DOHH2 (cell line): ENCODE measurements around the gene ZBTB18.

Experiments used
- EZH2phosphoT487 ChIP-seq: fragments of 200-600 bp; sonication (generic); IDR thresholded peaks from 2 replicates; pipeline ENCODE4 v1.6.1; 2017; ENCODE audit warnings: borderline replicate concordance, mild to moderate bottlenecking, antibody characterized with exemption, low read length, moderate library complexity, mixed read lengths
- TF ChIP-seq, protein P1 (sequence below): fragments of 200-600 bp; sonication (generic); IDR thresholded peaks from one replicate; pipeline ENCODE4 v1.5.1; 2014; ENCODE audit warnings: antibody characterized with exemption, mild to moderate bottlenecking, low read depth, low read length; ENCODE audit not compliant: poor library complexity, severe bottlenecking

DNA sequence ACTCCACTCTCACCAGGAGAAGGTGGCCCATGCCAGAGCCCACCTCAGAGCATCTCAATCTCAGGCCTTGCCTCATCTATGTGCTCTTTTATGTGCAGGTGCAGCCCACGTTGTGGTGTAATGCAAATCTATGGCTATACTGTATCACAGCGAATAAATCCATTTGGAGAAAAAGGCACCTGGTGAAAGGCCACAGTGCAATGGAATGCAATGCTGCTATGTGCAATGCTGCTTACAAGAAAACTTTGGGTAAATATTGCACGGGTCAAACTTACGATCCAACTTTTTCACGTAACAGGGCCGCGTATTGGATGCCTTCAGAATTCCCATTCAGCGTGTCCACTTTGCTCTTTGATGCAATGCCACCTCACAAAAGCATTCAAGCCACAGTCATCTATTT lies 13.5 kb downstream of the ZBTB18 start:
- TF ChIP-seq, protein P1, sequence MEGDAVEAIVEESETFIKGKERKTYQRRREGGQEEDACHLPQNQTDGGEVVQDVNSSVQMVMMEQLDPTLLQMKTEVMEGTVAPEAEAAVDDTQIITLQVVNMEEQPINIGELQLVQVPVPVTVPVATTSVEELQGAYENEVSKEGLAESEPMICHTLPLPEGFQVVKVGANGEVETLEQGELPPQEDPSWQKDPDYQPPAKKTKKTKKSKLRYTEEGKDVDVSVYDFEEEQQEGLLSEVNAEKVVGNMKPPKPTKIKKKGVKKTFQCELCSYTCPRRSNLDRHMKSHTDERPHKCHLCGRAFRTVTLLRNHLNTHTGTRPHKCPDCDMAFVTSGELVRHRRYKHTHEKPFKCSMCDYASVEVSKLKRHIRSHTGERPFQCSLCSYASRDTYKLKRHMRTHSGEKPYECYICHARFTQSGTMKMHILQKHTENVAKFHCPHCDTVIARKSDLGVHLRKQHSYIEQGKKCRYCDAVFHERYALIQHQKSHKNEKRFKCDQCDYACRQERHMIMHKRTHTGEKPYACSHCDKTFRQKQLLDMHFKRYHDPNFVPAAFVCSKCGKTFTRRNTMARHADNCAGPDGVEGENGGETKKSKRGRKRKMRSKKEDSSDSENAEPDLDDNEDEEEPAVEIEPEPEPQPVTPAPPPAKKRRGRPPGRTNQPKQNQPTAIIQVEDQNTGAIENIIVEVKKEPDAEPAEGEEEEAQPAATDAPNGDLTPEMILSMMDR, result no peak
- TF ChIP-seq EZH2phosphoT487, result no peak
